HG02938 (cell line): ENCODE measurements around the gene MRPS6.

Source experiments
- ATAC-seq: cut with Tn5 transposase; IDR thresholded peaks from one replicate; pipeline ENCODE4 v1.9.1; 2021; ENCODE audit warnings: mild to moderate bottlenecking, moderate library complexity; ENCODE audit not compliant: unreplicated experiment

The MRPS6 gene

DNA sequence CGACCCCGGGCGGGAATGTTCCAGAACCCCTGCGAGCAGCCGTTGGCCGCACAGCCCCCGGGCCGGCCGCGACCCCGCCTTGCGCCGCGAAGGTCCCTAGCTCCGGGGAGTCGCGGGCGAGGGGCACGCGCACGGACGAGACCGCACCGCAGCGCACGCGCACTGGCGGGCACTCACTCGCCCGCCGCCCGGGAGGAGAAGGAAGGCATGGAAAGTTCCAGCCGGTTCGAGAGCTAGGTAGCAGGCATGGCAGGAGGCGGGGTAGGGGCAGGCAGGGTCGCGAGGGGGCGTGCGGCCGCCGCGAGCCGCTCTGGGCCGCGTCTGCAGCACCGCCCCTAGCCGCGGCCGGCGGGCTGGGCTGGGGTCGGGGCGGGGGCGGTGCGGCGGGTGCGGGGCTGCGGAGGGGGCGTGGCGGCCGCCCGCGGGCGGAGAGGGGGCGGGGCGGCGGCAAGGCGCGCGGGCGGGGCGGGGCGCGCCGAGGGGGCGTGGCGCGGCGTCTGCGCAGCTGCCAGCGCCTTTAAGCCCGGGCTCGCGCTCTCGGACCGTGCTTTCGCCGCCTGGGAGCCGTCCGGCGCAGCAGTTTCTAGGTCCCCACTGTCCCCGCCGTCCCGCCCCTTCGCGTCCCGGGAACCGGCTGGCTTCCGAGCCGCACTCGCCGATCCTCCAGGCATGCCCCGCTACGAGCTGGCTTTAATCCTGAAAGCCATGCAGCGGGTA is at the start of gene MRPS6, which contains the start of gene SLC5A3:
Gene MRPS6, plus strand, starts transcription at position 547 of the 717 bp plus-strand sequence. Its CDS starts 123 bp downstream, at position 670.
Gene SLC5A3, plus strand, starts transcription at position 547 of the 717 bp plus-strand sequence. CDS start 21,621 bp downstream, outside the sequence.
- peak; percentile 66 for ATAC-seq

DNA sequence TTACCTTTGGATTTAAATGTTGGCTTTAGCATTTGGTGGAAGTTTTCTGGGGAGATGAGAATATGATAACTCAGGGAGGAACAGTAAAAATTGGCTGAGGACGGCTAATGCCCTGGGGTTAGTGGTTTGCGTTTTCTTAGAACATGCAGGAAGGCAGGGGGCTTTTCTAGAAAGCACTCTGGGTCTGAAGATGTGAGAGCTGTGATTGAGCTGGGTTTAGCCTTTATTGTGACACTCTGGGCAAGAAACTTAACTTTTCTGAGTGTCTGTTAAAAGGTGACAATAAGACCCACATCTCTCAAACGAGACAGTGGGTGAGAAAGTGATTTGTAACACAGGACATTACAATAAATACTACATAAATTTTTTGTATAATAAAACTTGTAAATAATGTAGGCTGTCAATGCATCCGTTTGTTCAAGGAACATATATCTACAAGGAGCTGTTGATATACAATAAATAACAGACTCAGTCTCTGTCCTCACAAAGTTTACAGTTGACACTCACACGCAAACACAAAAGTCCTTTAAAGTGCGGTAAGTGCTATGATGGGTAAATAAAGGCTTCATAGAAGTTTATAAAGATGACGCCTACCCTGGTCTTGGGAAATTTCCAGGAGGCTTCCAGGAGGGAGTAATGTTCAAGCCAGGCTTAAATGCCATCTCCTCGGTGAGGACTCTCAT is 49.5 kb upstream of the MRPS6 start:
- ATAC-seq, result no peak

DNA sequence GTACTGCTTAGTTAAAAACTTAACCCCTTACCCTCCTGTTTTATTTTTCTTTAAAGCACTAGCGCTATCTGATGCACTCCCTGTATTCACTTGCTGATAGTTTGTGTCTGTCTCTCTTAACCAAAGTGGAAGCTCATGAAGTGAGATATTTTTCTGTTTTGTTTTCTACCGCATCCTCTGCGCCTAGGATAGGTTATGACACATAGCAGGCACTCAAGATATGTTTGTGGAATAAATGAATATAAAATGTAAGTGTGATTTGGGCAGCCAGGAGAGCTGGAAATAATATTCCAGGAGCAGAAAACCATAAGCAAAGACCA is 49.0 kb upstream of the MRPS6 start:
- ATAC-seq, result no peak

DNA sequence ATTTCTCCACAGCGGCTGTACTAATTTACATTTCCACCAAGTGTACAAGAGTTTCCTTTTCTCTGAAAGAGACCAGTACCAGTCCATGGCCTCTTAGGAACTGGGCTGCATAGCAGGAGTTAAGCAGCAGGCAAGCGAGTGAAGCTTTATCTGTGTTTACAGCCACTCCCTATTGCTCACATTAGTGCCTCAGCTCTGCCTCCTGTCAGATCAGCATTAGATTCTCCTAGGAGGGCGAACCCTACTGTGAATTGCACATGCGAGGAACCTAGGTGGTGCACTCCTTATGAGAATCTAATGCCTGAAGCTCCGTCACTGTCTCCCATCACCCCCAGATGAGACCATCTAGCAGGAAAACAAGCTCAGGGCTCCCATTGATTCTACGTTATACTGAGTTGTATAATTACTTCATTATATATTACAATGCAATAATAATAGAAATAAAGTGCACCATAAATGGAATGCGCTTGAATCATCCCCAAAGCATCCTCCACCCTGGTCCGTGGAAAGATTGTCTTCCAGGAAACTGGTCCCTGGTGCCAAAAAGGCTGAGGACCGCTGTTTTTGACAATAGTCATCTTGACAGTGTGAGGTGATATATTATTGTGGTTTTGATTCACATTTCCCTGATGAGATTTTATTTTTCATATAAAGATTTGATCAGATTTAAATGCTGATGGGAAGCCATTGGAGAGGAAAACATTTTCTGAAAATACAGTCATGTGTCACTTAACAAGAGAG is 45.5 kb upstream of the MRPS6 start:
- ATAC-seq, result no peak

DNA sequence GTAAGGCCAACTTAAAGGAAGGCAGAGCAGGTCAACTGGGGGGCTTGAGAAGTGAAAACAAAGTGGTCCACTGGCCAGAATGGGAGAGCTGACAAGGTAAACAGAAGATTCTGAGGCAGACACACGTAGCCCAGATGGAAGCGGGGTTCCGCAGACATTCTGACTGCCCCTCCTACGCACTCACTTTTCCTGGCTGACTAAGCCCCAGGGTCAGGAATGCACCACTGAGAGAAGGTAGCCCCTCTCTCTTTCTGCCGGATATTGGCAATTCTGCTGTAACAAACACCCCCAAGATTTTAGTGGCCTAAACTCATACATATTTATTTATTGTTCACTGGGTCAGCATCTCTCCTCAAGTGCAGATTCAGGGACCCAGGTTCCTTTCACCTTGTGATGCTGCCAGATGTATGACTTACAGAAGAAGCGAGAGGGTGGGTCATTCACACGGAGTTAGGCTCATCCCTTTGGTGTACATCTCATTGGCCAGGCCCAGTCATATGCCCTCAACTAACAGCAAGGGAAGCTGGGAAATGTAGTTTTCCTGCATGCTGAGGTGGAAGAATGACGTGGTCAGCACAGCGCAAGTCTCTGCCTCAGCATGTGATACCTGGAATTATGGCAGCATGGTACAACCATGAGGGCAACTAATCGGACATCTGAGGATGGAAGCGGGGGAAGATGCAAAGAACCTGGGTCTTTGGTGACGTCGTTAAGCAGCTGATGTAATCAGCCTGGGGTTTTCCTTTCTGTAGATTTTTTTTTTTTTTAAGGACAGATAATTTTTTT is 43.4 kb upstream of the MRPS6 start:
- peak; percentile 91 for ATAC-seq

DNA sequence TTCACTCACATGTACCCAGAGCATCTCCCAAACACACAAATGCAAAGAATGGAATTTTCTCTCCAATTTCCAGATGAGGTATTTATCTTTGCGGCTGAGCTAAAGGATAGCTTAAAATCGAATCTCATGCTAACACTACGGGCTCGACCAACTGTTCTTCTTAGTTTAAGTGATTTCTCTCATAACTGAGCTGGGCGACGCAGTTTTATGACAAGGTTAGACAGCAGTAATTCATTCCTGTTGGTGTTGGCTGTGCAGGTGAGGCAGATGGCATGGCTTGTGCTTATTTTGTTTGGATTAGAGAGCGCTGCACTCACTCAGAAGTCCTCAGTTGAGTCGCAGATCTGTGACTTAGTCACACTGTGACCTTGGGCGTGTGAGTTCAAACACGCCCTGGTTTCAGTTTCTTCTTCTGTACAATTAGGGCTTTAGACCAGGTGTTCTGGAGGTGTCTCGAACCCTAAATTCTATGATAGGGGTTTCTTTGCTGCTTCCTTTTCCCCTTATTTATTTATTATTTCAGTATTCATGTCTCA is 41.5 kb upstream of the MRPS6 start:
- no peak for ATAC-seq

DNA sequence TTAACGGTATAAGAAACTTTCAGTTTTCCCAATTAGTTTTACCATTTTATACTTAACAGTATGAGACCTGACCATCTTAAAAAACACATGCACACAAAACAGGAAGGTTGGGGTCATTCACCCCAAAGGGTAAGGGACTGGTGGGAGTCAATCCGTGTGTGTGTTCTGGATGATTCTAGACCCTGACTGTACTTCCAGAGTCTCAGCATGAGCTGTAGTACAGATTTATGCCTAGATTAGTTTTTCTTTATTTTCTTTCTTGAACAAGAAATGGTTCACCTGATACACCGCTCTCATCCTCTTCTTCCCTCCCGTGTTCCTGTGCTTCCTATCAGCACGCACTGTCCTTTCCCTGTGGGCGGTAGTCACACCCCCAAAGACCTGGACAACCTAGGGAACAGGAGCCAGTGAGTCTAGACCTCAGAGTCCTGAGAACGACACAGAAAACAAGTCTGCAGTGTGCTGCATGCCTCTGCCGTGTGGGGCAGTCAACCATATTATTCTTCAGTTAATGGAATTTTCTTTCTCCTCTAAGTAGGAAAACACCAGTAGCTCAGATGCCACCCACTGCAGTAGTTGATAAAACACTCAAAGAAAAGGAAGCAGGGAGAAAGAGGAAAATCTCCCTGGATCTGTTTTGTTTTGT is 38.9 kb upstream of the MRPS6 start:
- no peak for ATAC-seq

DNA sequence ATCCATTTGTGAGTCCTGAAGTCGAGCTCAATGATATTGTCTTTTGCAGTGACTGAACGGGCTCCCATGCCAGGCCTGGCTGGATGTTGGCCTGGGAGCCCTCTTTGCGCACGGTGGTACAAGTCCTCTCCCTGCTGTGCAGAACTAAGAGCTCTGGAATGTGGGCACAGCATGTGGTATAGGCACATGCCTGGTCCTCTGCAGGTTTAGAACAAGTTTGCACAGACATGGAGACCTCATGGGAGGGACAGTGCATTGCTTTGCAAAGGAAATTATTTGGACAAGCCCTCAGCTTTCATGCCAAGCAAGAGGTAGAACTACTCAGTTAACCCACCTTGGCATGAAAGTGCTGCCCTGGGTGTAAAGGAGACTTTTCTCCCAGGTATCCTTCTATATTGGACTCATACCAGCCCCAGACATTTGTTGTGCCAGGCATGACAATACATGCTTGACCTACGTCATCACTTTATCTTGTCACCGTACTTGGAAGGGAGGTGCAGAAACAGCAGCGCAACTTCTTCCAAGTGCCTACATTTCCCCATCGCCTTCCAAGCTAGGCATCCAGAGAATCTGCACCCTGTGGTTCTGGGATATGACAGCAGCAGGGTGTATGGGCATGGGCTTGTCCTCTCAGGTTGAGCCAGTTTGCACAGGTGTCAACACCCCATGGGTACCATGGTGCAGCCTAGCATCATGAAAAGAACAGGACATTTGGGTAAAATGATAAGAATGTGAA is 37.6 kb upstream of the MRPS6 start:
- no peak for ATAC-seq

DNA sequence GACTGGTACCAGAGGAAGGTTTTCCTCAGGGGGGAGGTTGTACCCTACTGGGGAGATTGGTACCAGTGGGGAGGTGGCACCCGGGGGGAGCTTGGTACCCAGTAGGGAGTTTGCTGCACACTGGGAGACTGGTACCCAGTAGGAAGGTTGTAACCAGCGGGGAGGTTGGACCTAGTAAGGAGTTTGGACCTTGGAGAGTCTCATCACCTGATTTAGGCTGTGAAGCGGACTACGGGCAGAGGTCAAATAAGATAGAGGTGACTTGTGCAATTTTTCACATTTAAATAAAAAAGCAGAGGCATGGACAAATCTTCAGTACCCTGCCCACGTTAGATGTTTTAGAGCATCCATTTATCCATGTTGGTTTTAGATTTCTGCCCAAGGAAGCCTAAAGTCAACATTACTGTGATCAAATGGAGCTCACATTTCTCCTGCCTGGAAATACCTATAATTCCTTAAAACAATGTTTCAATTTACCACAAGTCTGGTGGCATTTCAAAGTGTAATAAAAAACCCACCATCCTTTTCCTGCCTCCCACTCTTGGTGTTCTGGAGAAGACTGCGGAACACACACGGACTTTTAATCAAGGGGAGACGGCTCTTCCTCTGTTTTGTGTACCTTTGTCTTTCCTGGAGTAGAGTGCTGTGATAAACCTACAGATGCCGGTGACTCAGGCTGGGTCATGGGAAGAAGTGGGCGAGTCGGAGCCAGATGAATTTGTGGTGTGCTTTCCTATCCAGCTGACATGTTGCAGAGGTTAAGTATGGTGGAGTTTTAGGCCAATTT is 36.2 kb upstream of the MRPS6 start:
- ATAC-seq, result no peak

DNA sequence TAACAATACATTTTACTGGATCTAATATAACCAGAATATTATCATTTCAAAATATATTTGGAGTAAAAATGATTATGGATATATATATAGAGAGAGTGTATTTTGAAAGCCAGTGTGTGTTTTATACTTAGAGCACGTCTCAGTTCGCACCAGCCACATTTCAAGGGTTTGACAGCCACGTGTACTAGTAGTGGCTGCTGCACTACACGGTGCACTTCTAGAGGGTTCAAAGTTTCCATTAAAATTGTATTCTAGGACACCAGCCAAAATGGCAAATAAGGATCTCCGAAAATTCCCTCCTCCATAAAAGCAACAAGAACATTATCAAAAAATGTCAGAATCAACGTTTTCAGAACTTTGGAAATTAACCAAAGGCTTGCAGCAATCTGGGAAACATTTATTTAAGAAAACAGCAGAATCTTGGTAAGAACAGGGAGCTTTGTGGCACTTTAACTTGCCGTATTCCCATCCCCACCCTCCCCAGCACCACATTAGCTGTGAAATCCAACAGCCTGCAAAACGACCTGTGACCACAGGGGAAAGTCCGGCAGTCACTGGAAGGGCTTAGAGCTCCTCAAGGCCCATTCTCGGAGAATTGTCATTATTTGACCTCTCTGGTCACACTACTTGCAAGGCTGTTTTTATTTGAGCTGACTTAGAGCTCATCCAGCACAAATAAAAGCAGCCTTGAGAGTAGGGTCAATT is 33.5 kb upstream of the MRPS6 start:
- ATAC-seq, result no peak

DNA sequence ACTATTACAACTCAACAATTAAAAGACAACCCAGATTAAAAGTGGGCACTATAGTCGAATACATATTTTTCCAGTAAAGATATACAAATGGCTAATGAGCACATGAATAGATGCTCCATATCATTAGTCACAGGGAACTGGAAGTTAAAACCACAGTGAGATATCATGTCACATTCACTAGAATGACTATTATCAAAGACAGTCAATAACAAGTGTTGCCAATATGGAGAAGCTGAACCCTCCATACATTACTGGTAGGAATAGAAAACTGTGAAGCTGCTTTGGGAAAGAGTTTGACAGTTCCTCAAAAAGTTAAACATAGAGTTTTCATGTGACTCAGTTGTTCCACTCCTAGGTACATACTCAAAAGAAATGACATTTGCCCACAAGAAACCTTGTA is 30.6 kb upstream of the MRPS6 start:
- no peak for ATAC-seq

DNA sequence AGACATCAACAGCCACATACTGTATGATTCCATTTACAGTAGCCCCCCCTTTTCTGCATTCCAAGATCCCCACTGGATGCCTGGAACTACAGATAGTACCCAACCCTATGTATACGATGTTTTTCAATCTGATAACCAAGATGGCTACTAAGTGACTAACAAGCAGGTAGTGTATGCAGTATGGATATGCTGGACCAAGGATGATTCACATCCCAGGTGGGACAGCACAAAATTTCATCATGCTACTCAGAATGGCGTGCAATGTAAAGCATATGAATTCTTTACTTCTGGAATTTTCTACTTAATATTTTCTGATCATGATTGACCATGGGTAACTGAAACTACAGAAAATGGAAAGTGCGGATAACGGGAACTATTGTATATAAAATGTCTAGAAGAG is 30.0 kb upstream of the MRPS6 start:
- no peak for ATAC-seq

DNA sequence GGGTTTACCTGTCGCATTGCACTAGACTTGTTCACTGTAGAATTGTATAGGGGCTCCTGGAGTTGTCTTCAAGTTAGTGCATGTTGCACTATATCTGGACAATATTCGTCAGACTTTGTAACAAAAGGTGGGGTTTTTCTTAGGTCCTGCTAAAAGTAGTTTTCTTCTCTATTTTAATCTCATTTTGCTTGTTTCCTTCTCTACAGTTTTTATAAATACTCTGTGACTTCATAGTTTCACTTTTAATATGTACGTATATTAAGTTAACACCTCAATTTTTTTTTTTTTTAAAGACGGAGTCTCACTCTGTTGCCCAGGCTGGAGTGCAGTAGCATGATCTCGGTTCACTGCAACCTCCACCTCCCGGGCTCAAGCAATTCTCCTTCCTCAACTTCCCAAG is 26.5 kb upstream of the MRPS6 start:
- ATAC-seq, result peak; percentile 47

DNA sequence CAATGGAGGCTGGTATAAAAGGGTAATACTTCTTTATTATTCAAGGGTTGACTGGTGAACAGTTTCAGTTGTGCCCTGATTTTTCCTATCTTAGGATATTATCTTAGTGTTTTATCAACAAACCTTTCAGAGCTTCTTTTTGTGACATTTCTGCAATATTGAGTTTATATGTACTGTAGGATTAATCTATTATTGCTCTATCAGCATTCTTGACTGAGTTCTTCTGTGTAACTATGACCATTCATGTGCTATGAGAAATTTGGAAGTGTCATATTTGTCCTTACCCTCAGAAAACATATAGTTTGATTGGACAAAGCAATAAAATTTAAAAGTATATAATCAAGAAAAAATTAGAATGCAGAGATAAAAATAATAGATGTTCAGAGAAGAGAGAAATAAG is 25.5 kb upstream of the MRPS6 start:
- ATAC-seq, result no peak

DNA sequence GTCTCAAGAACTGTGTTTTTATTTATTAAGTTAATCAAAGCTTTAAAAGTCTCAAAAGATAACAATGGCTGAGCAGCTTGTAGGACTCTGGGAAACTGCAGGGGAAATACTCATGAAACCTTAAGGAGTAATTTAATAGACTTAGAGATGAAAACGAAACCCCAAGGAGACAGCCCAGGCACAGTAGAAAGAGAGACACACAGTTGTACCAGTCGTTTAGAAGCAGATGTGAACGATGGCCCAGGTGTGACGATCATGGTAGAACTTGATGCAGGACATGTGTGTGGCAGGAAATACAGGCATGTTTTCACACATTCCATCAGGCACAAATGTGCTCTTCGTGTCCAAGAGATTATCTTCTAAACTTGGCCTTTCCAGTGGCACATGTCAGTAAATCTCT is 21.2 kb upstream of the MRPS6 start:
- ATAC-seq, result no peak

DNA sequence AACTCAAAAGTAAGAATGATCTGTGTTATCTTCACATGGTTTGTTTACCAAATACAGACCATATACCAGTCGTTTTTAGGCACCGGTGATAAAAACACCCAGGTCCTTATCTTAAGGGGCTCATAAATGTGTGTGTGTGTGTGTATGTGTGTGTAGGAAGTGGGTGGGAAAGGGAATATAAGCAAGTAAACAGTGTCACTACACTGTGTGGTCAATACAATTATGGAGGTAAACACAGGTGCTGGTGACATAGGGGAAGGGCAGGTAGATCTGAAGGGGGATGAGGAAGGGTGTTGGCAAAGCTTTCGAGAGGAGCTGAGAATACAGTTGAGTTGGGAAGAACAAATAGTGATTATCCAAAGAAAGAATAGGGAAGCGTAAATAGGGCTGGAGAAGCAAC is 19.1 kb upstream of the MRPS6 start:
- ATAC-seq, result no peak

DNA sequence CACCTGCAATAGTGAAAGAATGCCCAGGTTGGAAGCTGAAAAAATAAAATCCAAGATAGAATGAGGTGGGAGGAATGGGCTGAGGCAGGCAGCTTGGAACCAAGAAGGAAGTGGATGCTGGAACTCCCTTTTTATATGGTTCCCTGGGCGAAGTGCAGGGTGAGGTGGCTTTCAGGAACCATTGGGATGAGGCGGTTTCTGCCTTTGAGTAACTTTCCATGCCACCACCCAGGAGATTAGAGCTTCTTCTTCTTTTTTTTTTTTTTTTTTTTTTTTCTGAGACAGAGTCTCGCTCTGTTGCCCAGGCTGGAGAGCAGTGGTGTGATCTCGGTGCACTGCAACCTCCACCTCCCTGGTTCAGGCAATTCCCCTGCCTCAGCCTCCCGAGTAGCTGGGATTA is 17.8 kb upstream of the MRPS6 start:
- no peak for ATAC-seq

DNA sequence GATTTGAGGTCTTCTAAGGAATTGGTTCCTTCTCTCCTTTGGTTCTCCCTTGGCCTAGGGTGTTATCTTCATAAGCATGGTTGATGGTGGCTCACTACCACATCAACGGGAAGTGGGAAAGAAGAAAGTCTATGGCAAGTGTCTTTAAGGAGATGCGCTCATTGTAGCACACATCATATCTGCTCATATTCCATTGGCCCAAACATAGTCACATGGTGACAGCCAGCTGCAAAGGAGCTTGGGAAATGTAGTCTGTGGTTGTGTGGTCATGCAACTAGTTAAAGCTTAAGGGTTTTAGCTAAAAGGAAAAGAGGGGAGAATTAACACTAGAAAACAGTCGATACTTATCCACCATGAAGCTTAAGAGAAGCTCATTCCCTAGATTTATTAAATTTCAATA is 11.4 kb upstream of the MRPS6 start:
- no peak for ATAC-seq
